Colon (tissue), 2 donors: ENCODE measurements around the gene SH2D5.

Experiments
- FAIRE-seq: peaks from 2 replicates; lab custom pipeline; 2012; peaks lifted over from hg19 to GRCh38; lab: Jason Lieb, UNC
- donor health status: control.
- donor health status: control.

SH2D5 gene

GRCh38 chr1:20713440-20713839 is 19.1 kb downstream of the SH2D5 start:
- no peak for FAIRE-seq

GRCh38 chr1:20712215-20712577 is 20.3 kb downstream of the SH2D5 start:
- no peak for FAIRE-seq

DNA sequence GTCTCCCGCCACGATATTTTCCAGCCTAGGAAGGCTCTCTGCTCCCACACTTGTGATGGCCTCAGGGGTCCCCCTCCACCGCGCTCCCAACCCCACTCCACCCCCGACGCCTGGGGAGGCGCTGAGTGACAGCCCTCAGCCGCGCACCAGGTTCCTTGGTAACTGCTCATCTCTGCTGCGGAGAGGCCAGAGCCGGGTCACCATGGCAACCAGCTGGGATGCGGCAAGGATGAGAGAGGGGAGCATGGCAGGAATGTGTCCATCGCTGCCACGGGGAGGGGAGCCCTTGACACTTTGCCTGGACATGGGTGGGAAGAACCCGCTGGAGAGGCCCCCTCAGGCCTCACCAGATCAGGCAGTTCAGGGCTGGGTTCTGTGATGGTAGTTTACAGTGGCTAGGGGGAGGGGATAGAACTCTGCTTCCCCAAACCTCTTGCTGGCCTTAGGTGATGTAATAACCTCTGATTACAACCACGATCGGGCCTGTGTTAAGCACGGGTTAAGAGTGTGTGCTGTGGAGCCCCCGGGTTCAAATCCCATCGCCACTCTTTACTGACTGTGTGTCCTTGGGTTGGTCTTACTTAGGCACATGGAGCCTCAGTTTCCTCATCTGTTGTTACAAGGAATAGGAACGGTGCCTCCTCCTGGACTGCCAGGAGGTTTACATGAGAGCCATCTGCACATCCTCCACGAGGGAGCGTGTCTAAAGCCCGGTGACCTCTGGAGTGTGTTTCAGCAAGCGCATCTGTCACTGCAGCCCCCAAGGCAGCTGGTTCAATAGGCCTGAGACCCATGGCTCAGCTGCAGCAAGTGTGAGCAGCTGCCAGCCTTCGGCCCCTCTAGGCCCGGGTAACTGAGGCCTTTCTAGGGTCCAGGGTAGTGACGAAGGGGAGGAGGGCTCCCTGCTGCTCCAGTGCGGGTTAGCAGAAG is 21.0 kb downstream of the SH2D5 start:
- no peak for FAIRE-seq

GRCh38 chr1:20710469-20711284 is 21.8 kb downstream of the SH2D5 start:
- no peak for FAIRE-seq

- no peak for FAIRE-seq
Observed at GRCh38 chr1:20709868-20710267, 22.6 kb downstream of the SH2D5 start.

DNA sequence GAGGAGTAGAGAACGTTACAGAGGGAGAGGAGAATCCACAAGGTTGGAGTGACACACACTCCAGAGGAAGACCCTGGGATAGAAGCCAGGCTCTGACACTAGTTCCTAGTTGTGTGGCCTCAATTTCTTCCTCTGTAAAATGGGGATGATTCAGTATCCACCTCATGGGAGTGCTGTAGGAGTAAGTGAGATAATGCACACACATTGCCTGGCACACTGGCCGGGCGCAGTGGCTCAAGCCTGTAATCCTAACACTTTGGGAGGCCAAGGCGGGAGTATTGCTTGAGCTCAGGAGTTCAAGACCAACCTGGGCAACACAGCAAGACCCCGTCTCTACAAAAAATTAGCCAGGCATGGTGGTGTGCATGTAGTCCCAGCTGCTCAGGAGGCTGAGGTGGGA is 23.6 kb downstream of the SH2D5 start:
- FAIRE-seq, result no peak

- no peak for FAIRE-seq
Observed at GRCh38 chr1:20708057-20708456, 24.4 kb downstream of the SH2D5 start.

GRCh38 chr1:20706841-20707240 is 25.7 kb downstream of the SH2D5 start:
- FAIRE-seq, result no peak

DNA sequence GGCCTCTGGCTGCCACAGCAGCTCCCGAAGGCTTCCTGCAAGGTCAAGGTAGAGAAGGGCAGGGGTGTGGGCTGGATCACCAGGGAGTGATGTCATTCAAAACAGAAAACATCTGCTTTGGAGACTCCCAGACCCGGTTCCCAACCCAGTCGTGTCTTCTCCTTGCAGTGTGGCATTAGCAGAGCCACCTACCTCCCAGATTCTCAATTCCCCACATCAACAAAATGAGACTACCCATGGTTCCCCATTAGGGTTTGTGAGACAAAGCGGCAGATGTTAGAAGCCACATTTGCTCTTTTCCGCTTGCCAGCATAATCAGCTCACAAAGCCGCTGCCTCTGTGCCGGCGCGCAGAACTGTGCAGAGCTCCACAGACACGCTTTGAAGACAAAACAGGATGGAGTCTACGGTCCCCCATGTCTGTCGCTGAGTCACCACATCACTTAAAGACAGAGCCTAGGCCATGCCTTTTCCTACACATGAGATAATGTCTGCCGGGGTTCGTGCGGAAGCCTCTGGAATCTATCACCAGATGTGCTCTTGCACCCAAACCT is 27.2 kb downstream of the SH2D5 start:
- FAIRE-seq, result no peak

DNA sequence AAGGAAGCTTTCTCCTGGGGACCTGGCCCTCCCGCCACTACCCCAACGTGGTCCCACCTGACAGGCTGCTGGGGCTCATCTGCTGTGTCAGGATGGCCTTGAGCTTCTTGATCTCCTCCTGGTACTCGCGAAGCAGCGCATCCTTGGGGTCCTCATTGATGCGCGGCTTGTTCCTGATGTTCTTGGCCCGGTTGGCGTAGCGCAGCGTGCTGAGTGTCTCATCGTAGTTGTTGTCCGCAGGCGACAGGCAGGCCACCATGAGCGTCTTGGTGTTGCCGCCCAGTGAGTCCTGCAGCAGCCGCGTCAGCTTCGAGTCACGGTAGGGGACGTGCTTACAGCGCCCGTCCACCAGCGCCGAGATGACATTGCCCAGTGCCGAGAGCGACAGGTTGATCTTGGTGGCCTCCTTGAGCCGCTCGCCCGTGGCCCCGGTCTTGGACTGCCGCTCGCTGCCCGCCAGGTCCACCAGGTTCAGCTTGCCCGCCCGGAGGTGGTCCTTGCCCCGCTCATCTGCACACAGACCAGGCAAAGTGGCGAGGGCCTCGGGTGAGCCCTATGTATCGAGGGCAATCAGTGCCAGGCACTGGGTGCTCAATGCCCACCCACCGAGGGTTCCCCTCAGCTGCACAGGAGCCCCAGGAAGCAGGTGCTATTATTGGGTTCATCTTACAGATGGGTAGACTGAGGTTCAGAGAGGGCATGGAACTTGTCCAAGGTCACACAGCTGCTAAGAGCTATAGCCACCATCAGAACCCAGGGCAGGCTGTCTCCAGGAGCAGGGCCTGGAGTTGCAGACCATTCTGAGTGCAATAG is 27.9 kb downstream of the SH2D5 start:
- FAIRE-seq, result no peak

- FAIRE-seq, result no peak
Observed at GRCh38 chr1:20703124-20703756, 29.3 kb downstream of the SH2D5 start.

DNA sequence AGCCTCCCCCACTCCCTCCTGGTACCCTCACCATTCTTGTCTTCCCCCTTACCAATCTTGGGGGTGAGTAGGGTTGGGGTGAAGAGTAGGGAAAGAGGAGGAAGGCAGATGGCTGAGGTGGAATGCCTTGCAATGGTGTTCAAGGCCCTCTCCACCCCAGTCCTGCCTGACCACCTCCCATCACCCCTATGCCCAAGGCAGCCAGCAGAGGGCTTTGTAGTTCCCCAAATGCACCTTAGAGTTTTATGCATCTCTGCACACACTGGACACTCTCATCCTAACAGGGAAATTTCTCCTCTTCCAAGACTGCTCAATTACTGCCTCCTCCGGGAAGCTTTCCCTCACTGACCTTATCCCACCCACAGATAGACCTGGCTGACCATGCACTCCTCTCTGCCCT is 30.1 kb downstream of the SH2D5 start:
- FAIRE-seq, result no peak

- FAIRE-seq, result no peak
Observed at GRCh38 chr1:20701847-20702246, 30.7 kb downstream of the SH2D5 start.

DNA sequence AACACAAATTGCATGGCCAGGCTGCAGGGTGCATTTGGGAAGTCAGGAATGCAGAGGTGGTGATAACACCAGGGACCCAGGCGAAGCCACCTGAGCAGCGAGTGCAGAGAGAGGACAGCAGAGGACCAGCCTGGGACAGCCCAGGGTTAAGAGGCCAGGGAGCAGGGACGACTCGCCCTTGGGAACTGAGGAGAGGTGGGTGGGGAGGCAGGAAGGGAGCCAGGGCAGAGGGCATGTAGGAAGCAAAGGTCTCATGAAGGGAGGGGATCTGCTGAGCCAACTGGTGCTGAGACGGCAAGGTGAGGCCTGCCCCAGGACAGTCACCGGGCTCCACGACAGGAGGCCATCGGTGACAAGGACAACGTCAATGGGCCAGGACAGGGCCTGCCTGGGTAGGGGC is 31.1 kb downstream of the SH2D5 start:
- FAIRE-seq, result no peak

- FAIRE-seq, result no peak
Observed at GRCh38 chr1:20700636-20701215, 31.8 kb downstream of the SH2D5 start.

DNA sequence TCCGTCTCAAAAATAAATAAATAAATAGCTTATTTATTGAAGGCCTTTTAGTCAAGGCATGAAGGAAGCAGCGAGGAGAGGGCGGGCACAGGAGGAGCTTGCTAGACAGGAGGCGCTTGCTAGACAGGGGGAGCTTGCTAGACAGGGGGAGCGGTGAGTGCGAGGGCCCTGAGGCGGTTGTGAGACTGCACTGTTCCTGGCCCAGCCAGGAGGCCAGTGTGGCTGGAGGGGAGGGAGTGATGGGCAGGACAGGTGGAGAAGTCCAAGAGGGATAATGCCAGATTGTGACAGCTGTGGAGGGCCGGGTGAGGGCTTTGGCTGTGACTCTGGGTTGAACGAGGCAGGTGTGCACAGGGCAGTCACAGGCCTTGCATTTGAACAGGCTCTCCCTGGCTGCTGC is 32.9 kb downstream of the SH2D5 start:
- no peak for FAIRE-seq

DNA sequence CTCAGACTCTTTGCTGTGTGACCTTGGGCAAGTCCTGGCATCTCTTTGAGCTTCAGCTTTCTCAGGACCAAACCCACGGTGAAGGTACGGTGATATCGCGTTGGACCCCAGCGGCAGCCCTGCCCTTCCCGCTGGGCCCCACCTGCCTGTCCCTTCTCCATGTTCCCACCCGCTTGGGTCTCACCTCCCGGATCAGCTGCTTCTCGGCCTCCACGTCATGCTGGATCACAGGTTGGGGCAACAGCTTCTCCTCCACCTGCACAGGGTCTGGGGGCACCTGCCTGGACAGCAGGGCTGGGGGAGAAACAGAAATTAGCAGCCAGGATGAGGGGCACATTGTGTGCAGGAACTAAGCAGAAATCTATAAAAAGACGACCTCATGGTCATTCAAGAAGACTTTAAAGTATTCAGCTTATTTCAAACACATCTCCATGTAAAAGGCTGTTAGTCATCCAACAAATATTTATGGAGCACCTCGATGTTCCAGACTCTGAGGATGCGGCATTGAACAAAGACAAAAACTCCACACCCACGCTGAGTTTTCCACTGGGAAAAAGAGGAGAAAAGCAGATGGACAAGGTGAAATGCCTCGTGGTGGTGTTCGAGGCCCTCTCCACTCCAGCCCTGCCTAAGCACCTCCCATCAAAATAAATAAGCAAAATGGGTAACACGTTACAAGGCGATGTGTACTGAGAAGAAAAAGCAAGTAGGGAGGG is 34.1 kb downstream of the SH2D5 start:
- FAIRE-seq, result no peak

DNA sequence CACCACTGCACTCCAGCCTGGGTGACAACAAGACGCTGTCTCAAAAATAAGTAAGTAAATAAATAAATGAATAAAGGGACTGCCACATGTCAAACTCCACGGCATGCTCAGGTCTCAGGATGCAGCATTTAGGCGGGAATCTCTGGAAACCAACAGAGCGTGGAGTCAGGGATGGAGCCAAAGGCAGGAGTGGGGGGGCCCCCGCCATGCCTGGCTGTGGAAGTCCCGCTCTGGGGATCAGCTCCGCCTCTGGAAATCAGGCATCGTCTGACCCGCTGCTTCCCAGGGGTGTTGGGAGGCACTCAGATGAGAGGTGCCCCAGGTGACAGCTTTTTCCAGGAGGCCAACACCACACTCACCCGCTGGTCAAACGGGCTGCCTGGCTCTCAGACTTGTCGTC is 34.9 kb downstream of the SH2D5 start:
- FAIRE-seq, result no peak

DNA sequence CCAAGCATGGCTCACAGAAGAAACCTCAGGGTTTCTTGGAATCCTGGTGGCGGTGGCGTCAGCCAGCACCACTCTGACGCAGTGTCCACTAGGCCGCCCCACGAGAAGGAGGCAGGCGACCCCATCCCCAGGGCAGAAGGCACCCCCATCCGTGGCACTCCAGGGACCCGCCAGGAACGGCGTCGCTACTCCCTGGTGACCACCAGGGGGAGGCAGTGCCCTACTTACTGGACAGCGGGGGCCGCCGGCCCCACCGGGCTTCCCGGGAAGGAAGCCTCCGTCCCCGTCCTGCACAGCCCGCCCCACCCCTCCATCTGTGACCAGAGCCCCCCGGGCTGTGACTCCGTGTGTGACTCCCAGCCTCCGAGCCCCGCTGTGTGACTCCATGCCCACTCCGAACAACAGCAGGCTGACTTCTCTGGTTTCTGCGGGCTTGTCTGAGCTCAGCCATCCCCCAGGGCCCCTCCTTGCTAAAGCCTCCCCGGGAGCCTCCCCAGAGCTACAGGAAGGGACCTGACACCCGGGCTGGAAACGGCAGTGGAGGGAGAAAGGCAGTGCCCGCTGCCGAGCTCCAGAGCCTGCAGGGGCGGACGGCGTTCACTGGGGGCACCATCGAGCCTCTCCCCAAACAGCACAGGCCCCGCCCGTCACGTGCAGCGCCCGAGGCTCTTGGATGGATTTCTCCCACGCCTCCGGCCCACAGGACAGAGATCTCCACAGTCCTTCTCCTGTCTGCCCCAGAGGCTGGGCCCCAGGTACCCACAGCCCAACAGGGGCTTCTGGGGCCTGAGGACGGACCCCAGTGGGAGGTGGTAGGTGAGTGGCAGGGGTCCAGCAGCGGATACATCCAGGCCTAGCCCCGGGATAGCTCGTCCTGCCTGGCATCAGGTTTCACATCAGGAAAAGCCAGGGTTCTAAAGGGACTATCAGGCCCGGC is 35.8 kb downstream of the SH2D5 start:
- no peak for FAIRE-seq

DNA sequence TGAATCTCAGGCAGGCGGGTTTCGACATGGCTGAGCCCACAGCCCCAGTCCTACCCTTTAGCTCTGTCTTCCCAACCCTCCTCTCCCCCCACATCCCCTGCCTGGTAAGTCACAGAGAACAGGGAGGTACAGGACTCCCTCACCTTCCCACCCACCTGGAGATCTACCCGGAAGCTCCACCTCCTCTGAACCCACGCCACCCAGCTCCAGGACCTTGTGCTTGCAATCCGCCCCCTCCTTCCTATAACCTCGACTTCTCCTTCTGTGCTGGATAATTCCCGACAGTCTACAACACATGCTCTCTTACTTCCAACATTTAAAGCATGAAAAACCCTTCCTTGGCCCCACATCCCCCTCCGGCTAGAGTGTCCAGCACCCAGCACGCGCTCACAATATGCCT is 37.0 kb downstream of the SH2D5 start:
- FAIRE-seq, result no peak
